Measurements from ENCODE around the gene CACNB4. TPM values are rescaled to one million over a fixed set of nuclear protein-coding genes. Genes with fewer than 3 reads are reported as not detected.
A peak's percentile ranks its signal among the peaks of the same experiment; 100 is the strongest.
"Not testable (repeated sequence)": the region's sequence is repeated elsewhere in the genome, so short reads cannot be mapped to it uniquely, and the experiment has no call there.

Gene CACNB4
- total RNA-seq, 2 donors from 2014 or later: 0.93 to 0.95 TPM

DNA sequence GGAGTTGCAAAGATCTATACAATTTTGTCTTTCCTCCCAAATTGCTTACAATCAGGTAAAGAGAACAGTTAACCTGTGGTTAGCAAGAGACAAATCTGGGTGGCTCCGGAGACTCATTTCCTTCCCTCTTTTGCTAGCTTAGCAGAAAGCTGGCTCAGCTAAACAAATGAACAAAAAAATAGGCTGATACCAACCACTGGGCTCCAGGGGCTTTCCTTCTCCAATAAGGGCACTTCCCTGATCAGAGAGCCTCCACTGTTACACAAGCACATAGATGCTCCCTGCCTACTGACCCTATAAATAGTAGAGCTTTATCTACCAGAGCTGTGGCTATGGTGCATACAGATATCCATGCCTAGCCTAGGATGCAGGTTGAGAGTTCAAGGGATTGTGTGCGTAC, 180.5 kb downstream of the CACNB4 start:
- DNase-seq: no peak
- Histone ChIP-seq H3K4me1 (ENCODE audit: control insufficient read depth, insufficient read depth, low read length) (no peaks in the 10 kb centered on the region), H3K27ac (ENCODE audit: low read depth, low read length) (no peak overlapping the region), H3K27me3 (ENCODE audit: control insufficient read depth, insufficient read depth, low read length, poor library complexity, severe bottlenecking) (no peaks in the 10 kb centered on the region), H3K9me3 (ENCODE audit: control insufficient read depth, low read length) (no peaks in the 10 kb centered on the region), H3K4me3 (ENCODE audit: low read length) (no peak overlapping the region), H3K36me3 (ENCODE audit: control insufficient read depth, insufficient read depth, low read length) (no peaks in the 10 kb centered on the region), H3K9ac (ENCODE audit: extremely low read depth, low read length, poor library complexity, severe bottlenecking) (no peak overlapping the region)
- Mint-ChIP-seq H3K27ac (no peak overlapping the region), H3K36me3 (ENCODE audit: low read depth) (no peaks in the 10 kb centered on the region), H3K4me3 (no peak overlapping the region), H3K4me1 (no peaks in the 10 kb centered on the region), H3K27me3 (ENCODE audit: insufficient read depth) (no peaks in the 10 kb centered on the region), H3K9me3 (no peaks in the 10 kb centered on the region)
- no peak for TF ChIP-seq CTCF (conservative IDR thresholded peaks at IDR 0.05)
- WGBS, 2 experiments (ENCODE audit: insufficient coverage in 1 of 2, insufficient read length in 1 of 2): 93 to 100% methylated on average over 1 to 2 of the region's 2 CpGs

GRCh38 chr2:151916632-151917031, 182.2 kb downstream of the CACNB4 start:
- 91 to 100% methylated on average over 1 to 4 of the region's 5 CpGs for WGBS, 2 experiments (ENCODE audit: insufficient coverage in 1 of 2, insufficient read length in 1 of 2)
- H3K27me3 Mint-ChIP-seq (ENCODE audit: insufficient read depth): no peaks in the 10 kb centered on the region

DNA sequence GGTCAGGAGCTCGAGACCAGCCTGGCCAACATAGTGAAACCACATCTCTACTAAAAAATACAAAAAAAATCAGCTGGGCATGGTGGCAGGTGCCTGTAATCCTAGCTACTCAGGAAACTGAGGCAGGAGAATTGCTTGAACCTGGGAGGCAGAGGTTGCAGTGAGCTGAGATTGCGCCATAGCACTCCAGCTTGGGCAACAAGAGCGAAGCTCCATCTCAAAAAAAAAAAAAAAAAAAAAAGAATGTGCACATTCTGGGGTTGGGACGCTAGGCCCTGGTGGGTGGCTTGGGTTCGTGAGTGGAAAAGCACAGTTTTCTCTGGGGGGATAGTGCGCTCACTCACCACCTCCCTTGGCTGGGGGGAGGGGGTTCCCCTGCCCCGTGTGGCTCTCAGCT, 183.2 kb downstream of the CACNB4 start:
- not testable (repeated sequence) for H3K27me3 ChIP-seq (ENCODE audit: control insufficient read depth, insufficient read depth, low read length, poor library complexity, severe bottlenecking); H3K9me3 ChIP-seq (ENCODE audit: control insufficient read depth, low read length); H3K9me3 Mint-ChIP-seq; H3K4me3 ChIP-seq (ENCODE audit: low read length); H3K36me3 Mint-ChIP-seq (ENCODE audit: low read depth); H3K4me1 Mint-ChIP-seq; H3K27ac ChIP-seq (ENCODE audit: low read depth, low read length); H3K9ac ChIP-seq (ENCODE audit: extremely low read depth, low read length, poor library complexity, severe bottlenecking); H3K4me3 Mint-ChIP-seq; H3K36me3 ChIP-seq (ENCODE audit: control insufficient read depth, insufficient read depth, low read length); DNase-seq; H3K4me1 ChIP-seq (ENCODE audit: control insufficient read depth, insufficient read depth, low read length); H3K27me3 Mint-ChIP-seq (ENCODE audit: insufficient read depth)
- 82 to 89% methylated on average over 2 to 7 of the region's 7 CpGs for WGBS, 2 experiments (ENCODE audit: insufficient coverage in 1 of 2, insufficient read length in 1 of 2)
- H3K27ac Mint-ChIP-seq: peak overlapping the region; percentile 21

More at GRCh38 chr2:151916632-151917031, 182.2 kb downstream of the CACNB4 start:
- Histone ChIP-seq H3K27ac (ENCODE audit: low read depth, low read length) (no peak overlapping the region), H3K27me3 (ENCODE audit: control insufficient read depth, insufficient read depth, low read length, poor library complexity, severe bottlenecking) (no peaks in the 10 kb centered on the region), H3K4me3 (ENCODE audit: low read length) (no peak overlapping the region), H3K4me1 (ENCODE audit: control insufficient read depth, insufficient read depth, low read length) (no peaks in the 10 kb centered on the region), H3K36me3 (ENCODE audit: control insufficient read depth, insufficient read depth, low read length) (no peaks in the 10 kb centered on the region), H3K9me3 (ENCODE audit: control insufficient read depth, low read length) (no peaks in the 10 kb centered on the region), H3K9ac (ENCODE audit: extremely low read depth, low read length, poor library complexity, severe bottlenecking) (no peak overlapping the region)
- Mint-ChIP-seq H3K4me3 (no peak overlapping the region), H3K27ac (no peak overlapping the region), H3K36me3 (ENCODE audit: low read depth) (no peaks in the 10 kb centered on the region), H3K4me1 (no peaks in the 10 kb centered on the region), H3K9me3 (no peaks in the 10 kb centered on the region)
- DNase-seq: no peak
- no peak for TF ChIP-seq CTCF (conservative IDR thresholded peaks at IDR 0.05)

DNA sequence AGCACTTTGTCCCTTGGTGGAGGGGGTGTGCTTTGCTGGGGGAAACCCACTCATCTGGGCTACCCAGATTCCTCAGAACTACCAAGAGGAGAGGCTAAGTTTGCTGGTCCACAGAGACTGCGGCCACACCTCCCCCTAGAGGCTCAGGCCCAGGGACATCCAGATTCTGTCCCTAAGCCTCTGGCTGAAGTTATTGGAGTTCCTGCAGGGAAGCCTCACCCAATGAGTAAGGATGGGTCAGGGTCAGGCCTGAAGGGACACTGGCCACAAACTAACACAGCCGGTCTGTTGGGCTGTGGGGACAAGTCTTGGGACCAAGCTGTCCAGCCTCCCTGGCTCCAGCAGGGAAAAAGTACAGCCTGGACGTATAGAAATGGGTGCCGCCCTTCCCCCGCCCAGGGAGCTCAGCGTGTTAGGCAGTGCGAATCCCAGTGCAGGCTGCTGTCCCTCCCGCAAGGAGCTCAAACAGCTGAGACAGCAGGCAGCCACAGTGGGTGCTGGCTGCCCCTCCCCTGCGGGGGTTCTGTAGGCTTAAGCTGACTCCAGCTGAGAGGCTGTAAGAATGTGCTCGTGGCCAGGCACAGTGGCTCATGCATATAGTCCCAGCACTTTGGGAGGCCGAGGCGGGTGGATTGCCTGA, 183.7 kb downstream of the CACNB4 start:
- peak overlapping the region; percentile 21 for H3K27ac Mint-ChIP-seq
- Histone ChIP-seq H3K27me3 (ENCODE audit: control insufficient read depth, insufficient read depth, low read length, poor library complexity, severe bottlenecking) (no peaks in the 10 kb centered on the region), H3K4me1 (ENCODE audit: control insufficient read depth, insufficient read depth, low read length) (no peaks in the 10 kb centered on the region), H3K9me3 (ENCODE audit: control insufficient read depth, low read length) (no peaks in the 10 kb centered on the region), H3K4me3 (ENCODE audit: low read length) (no peak overlapping the region), H3K9ac (ENCODE audit: extremely low read depth, low read length, poor library complexity, severe bottlenecking) (no peak overlapping the region), H3K27ac (ENCODE audit: low read depth, low read length) (no peak overlapping the region), H3K36me3 (ENCODE audit: control insufficient read depth, insufficient read depth, low read length) (no peaks in the 10 kb centered on the region)
- no peak overlapping the region for H3K4me3 Mint-ChIP-seq
- DNase-seq: peak; percentile 62
- no peaks in the 10 kb centered on the region for H3K4me1 Mint-ChIP-seq
- 91 to 97% methylated on average over 10 to 12 of the region's 12 CpGs for WGBS, 2 experiments (ENCODE audit: insufficient coverage in 1 of 2, insufficient read length in 1 of 2)
- H3K36me3 Mint-ChIP-seq (ENCODE audit: low read depth): no peaks in the 10 kb centered on the region
- no peaks in the 10 kb centered on the region for H3K27me3 Mint-ChIP-seq (ENCODE audit: insufficient read depth)
- peaks cover 5% of the 10 kb centered on the region for H3K9me3 Mint-ChIP-seq
- peak; percentile 54 for TF ChIP-seq CTCF (conservative IDR thresholded peaks at IDR 0.05)

All from endodermal cell (in vitro differentiated cells).